Endothelial cell of umbilical vein (primary cell): Measurements from ENCODE around the gene AKAP13. TPM values are rescaled to one million over a fixed set of nuclear protein-coding genes. Genes with fewer than 3 reads are reported as not detected.
"Not testable (repeated sequence)": the region's sequence is repeated elsewhere in the genome, so short reads cannot be mapped to it uniquely, and the experiment has no call there.

Experiments
- BruUV-seq: library from RNA; stranded (reverse); fragments of 400-500 nt; replicated peaks from 2 replicates; lab custom pipeline; 2021; lab: Mats Ljungman, UMichigan
- CTCF ChIA-PET: fragments of 300-600, 350-600 bp; sonication (Branson Sonifier 250); formaldehyde crosslinking; loops from one replicate; lab custom pipeline; 2021; ENCODE audit warnings: antibody characterized with exemption, inconsistent platforms; lab: Charles Lee
- POLR2A ChIA-PET: fragments of 300-600, 350-600 bp; sonication (Branson Sonifier 250); formaldehyde crosslinking; loops from one replicate; lab custom pipeline; 2021; ENCODE audit warnings: antibody characterized with exemption, inconsistent platforms; lab: Charles Lee
- DNase-seq: peaks from one replicate; pipeline ENCODE4 v3.0.0-alpha.2; 2011; ENCODE audit warnings: low read depth, low spot score
- FAIRE-seq: peaks from 2 replicates; lab custom pipeline; 2011; peaks lifted over from hg19 to GRCh38; lab: Jason Lieb, UNC
- H2AFZ ChIP-seq: 2 replicates; pipeline ENCODE4 v1.6.0; 2012; ENCODE audit warnings: low read depth, low read length, control low read depth, inconsistent platforms
- H3K27ac ChIP-seq: 2 replicates; pipeline ENCODE4 v1.5.1; 2011; ENCODE audit warnings: low read depth, mild to moderate bottlenecking, control low read depth, low read length, moderate library complexity; ENCODE audit not compliant: insufficient read depth
- H3K27me3 ChIP-seq, 2 experiments: 2 replicates each; pipeline versions ENCODE4 v1.6.0 to v1.6.1; 2011; ENCODE audit warnings: low read length in 2 of 2, mixed read lengths in 1 of 2; ENCODE audit not compliant: control insufficient read depth in 2 of 2, insufficient read depth in 2 of 2
- H3K36me3 ChIP-seq, 2 experiments: 2 replicates in 1 of 2; 3 replicates in 1 of 2; pipeline ENCODE4 v1.5.1; 2011; ENCODE audit warnings: low read length in 2 of 2, mild to moderate bottlenecking in 1 of 2, moderate library complexity in 1 of 2; ENCODE audit not compliant: control insufficient read depth in 2 of 2, insufficient read depth in 2 of 2; ENCODE audit errors: extremely low read depth in 1 of 2
- H3K4me1 ChIP-seq: 3 replicates; pipeline ENCODE4 v1.5.1; 2011; ENCODE audit warnings: mild to moderate bottlenecking, low read length; ENCODE audit not compliant: control insufficient read depth, insufficient read depth; ENCODE audit errors: extremely low read depth
- H3K4me2 ChIP-seq: 2 replicates; pipeline ENCODE4 v1.6.1; 2011; ENCODE audit warnings: low read length, control low read depth, mixed read lengths; ENCODE audit not compliant: insufficient read depth
- H3K4me3 ChIP-seq, 3 experiments: fragments of 200-600 bp in 1 of 3; sonication (generic), shearing (Covaris generic) in 1 of 3; replicated peaks in 1 of 3; 2 replicates each; pipeline ENCODE4 v1.5.1; 2011 to 2016; ENCODE audit warnings: control low read depth in 3 of 3, low read length in 3 of 3, mild to moderate bottlenecking in 2 of 3, inconsistent platforms in 1 of 3, low read depth in 1 of 3, moderate library complexity in 1 of 3; ENCODE audit not compliant: insufficient read depth in 1 of 3
- H3K79me2 ChIP-seq: 2 replicates; pipeline ENCODE4 v1.6.0; 2012; ENCODE audit warnings: low read length, inconsistent platforms; ENCODE audit not compliant: control insufficient read depth, insufficient read depth
- H3K9ac ChIP-seq: replicated peaks from 2 replicates; pipeline ENCODE3; 2011; ENCODE audit warnings: low read length, control low read depth; ENCODE audit not compliant: insufficient read depth; ENCODE audit errors: extremely low read depth
- H3K9me1 ChIP-seq: replicated peaks from 3 replicates; pipeline ENCODE4 v1.6.0; 2011; ENCODE audit warnings: mild to moderate bottlenecking, low read length; ENCODE audit not compliant: control insufficient read depth, insufficient read depth; ENCODE audit errors: extremely low read depth
- H3K9me3 ChIP-seq: replicated peaks from 2 replicates; pipeline ENCODE4 v1.5.1; 2012; ENCODE audit warnings: low read length, inconsistent platforms; ENCODE audit not compliant: control insufficient read depth, insufficient read depth
- H4K20me1 ChIP-seq: replicated peaks from 2 replicates; pipeline ENCODE3; 2011; ENCODE audit warnings: mild to moderate bottlenecking, low read length; ENCODE audit not compliant: control insufficient read depth, insufficient read depth; ENCODE audit errors: extremely low read depth
- dilution Hi-C: fragments of 300-500 bp; cut with MboI; formaldehyde crosslinking; loops from one replicate; pipeline ENCODE4 v1.15.0; 2019; ENCODE audit warnings: low sequenced_read_pairs; ENCODE audit not compliant: extremely low pct_ligation_motif_present
- intact Hi-C: fragments of 100-400 bp; cut with micrococcal nuclease; formaldehyde crosslinking; loops from one replicate; pipeline ENCODE4 v1.10.0; 2022
- polyA plus RNA-seq, 4 experiments: library from polyadenylated mRNA; depleted of rRNA in 3 of 4; stranded (reverse) in 3 of 4; unstranded in 1 of 4; fragments of >200 nt; gene quantifications; 2 replicates each; pipeline versions ENCODE4 v1.2.1 to v1.2.3, GENCODE V29; 2011 to 2012; ENCODE audit warnings: missing spikeins in 1 of 4
- total RNA-seq: library from RNA; stranded (reverse); gene quantifications from 2 replicates; pipeline ENCODE4 v1.2.3, GENCODE V29; 2021

AKAP13 gene
- total and polyA plus RNA-seq, 2 donors (not counting 3 experiments of a cell fraction or from before 2014, with no cell fraction given), result 22.8 to 87.8 TPM

- BruUV-seq, POLR2A ChIA-PET, H3K9me3 ChIP-seq, H3K9me1 ChIP-seq, H2AFZ ChIP-seq, FAIRE-seq, H3K4me3 ChIP-seq, H4K20me1 ChIP-seq, H3K4me2 ChIP-seq, H3K27me3 ChIP-seq, DNase-seq, intact Hi-C loops, H3K79me2 ChIP-seq, CTCF ChIA-PET, H3K36me3 ChIP-seq, dilution Hi-C loops, H3K9ac ChIP-seq, H3K27ac ChIP-seq: not testable (repeated sequence)
- peaks cover 19% of the 10 kb centered on the region for H3K4me1 ChIP-seq
Observed at GRCh38 chr15:85348048-85348766, 32.2 kb upstream of the AKAP13 start.

GRCh38 chr15:85349062-85349461 is 31.3 kb upstream of the AKAP13 start:
- H3K9ac ChIP-seq, H3K4me3 ChIP-seq, H3K27me3 ChIP-seq, H3K4me2 ChIP-seq, BruUV-seq, dilution Hi-C loops, H2AFZ ChIP-seq, H3K79me2 ChIP-seq, H4K20me1 ChIP-seq, CTCF ChIA-PET, H3K9me3 ChIP-seq, H3K36me3 ChIP-seq, intact Hi-C loops, DNase-seq, H3K9me1 ChIP-seq, FAIRE-seq, H3K27ac ChIP-seq: not testable (repeated sequence)
- peaks cover 15% of the 10 kb centered on the region for H3K4me1 ChIP-seq
- POLR2A ChIA-PET, result interaction anchor here (0.6 kb wide), 1 partner anchor 31 kb away, joined by 3 read pairs; the partner anchor contains the start of gene AKAP13
